RWPE2 (cell line): Measurements from ENCODE around the gene TMEM108.
A peak's percentile ranks its signal among the peaks of the same experiment; 100 is the strongest.

Experiments used
- ATAC-seq: fragments of 200-7000 bp; cut with Tn5 transposase; 3 replicates; pipeline ENCODE4 v1.9.1; 2021; ENCODE audit warnings: low read depth
- DNase-seq: peaks from one replicate; pipeline ENCODE4 v3.0.0-alpha.2; 2020; ENCODE audit warnings: low spot score
- H3K27ac ChIP-seq: fragments of 450-650 bp; 2 replicates; pipeline ENCODE4 v1.5.1; 2017; ENCODE audit warnings: mild to moderate bottlenecking; ENCODE audit not compliant: poor library complexity, severe bottlenecking
- H3K27me3 ChIP-seq: fragments of 250-450 bp; sonication (Bioruptor Pico); 2 replicates; pipeline ENCODE4 v1.5.1; 2021; ENCODE audit warnings: mild to moderate bottlenecking, moderate library complexity; ENCODE audit not compliant: insufficient read depth, poor library complexity, severe bottlenecking
- H3K36me3 ChIP-seq: fragments of 250-450 bp; sonication (Bioruptor Pico); 2 replicates; pipeline ENCODE4 v1.5.1; 2020; ENCODE audit warnings: low read depth, mild to moderate bottlenecking, moderate library complexity
- H3K4me1 ChIP-seq: fragments of 250-450 bp; sonication (Bioruptor Pico); 2 replicates; pipeline ENCODE4 v1.5.1; 2021; ENCODE audit warnings: mild to moderate bottlenecking, moderate library complexity; ENCODE audit not compliant: insufficient read depth, poor library complexity, severe bottlenecking
- H3K4me3 ChIP-seq: fragments of 250-450 bp; sonication (Bioruptor Pico); 2 replicates; pipeline ENCODE4 v1.5.1; 2021; ENCODE audit warnings: mild to moderate bottlenecking, moderate library complexity; ENCODE audit not compliant: severe bottlenecking
- H3K9me3 ChIP-seq: fragments of 250-450 bp; sonication (Bioruptor Pico); 2 replicates; pipeline ENCODE4 v1.5.1; 2021; ENCODE audit warnings: mild to moderate bottlenecking, moderate library complexity; ENCODE audit not compliant: severe bottlenecking
- TF ChIP-seq, protein P1 (sequence below): fragments of 450-650 bp; IDR thresholded peaks from one replicate; pipeline ENCODE4 v1.5.1; 2017; ENCODE audit warnings: mild to moderate bottlenecking, moderate library complexity; ENCODE audit not compliant: poor library complexity, severe bottlenecking

The TMEM108 gene

DNA sequence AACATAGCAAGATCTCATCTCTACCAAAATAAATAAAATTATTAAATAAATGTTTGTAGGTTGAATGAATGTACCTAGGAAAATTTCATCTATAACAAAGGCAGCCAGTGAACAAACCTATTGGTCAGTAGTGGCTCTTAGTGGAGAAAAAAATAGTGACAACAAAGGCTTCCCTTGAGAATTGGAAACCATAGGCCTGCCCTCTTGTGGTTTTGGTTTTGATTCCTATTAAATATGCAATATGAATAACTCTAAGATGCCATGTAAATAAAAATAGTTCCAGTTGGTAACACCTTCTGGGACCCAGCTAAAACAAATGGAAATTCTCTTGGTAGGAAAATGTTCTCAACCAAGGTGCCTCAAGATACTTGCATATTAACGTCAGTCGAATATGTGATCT, 216.0 kb downstream of the TMEM108 start:
- Histone ChIP-seq H3K9me3 (no peaks in the 10 kb centered on the region), H3K4me3 (no peak overlapping the region), H3K4me1 (peaks cover 10% of the 10 kb centered on the region), H3K36me3 (no peaks in the 10 kb centered on the region), H3K27me3 (peaks cover 5% of the 10 kb centered on the region), H3K27ac (no peak overlapping the region)
- TF ChIP-seq, protein P1, sequence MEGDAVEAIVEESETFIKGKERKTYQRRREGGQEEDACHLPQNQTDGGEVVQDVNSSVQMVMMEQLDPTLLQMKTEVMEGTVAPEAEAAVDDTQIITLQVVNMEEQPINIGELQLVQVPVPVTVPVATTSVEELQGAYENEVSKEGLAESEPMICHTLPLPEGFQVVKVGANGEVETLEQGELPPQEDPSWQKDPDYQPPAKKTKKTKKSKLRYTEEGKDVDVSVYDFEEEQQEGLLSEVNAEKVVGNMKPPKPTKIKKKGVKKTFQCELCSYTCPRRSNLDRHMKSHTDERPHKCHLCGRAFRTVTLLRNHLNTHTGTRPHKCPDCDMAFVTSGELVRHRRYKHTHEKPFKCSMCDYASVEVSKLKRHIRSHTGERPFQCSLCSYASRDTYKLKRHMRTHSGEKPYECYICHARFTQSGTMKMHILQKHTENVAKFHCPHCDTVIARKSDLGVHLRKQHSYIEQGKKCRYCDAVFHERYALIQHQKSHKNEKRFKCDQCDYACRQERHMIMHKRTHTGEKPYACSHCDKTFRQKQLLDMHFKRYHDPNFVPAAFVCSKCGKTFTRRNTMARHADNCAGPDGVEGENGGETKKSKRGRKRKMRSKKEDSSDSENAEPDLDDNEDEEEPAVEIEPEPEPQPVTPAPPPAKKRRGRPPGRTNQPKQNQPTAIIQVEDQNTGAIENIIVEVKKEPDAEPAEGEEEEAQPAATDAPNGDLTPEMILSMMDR = no peak
- DNase-seq = no peak
- ATAC-seq = no peak

DNA sequence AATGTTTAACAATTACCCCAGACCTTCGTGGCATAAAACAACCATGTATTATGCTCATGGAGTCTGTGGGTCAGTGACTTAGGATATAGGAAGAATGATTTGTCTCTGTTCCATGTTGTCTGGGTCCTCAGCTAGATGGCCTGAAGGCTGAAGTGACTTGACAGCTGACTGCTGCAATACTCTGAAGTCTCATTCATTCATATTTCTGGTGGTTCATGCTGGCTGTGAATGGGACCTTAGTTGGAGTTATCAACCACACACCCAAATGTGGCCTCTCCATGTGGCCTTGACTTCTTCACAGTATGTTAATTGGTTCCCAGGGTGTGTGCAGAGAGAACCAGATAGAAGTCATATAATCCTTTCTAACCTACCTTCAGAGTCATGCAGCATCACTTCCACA, 216.5 kb downstream of the TMEM108 start:
- Histone ChIP-seq H3K9me3 (no peaks in the 10 kb centered on the region), H3K27me3 (peaks cover 5% of the 10 kb centered on the region), H3K27ac (no peak overlapping the region), H3K4me3 (no peak overlapping the region), H3K4me1 (peaks cover 10% of the 10 kb centered on the region), H3K36me3 (no peaks in the 10 kb centered on the region)
- TF ChIP-seq, protein P1 = no peak
- no peak for ATAC-seq
- no peak for DNase-seq

DNA sequence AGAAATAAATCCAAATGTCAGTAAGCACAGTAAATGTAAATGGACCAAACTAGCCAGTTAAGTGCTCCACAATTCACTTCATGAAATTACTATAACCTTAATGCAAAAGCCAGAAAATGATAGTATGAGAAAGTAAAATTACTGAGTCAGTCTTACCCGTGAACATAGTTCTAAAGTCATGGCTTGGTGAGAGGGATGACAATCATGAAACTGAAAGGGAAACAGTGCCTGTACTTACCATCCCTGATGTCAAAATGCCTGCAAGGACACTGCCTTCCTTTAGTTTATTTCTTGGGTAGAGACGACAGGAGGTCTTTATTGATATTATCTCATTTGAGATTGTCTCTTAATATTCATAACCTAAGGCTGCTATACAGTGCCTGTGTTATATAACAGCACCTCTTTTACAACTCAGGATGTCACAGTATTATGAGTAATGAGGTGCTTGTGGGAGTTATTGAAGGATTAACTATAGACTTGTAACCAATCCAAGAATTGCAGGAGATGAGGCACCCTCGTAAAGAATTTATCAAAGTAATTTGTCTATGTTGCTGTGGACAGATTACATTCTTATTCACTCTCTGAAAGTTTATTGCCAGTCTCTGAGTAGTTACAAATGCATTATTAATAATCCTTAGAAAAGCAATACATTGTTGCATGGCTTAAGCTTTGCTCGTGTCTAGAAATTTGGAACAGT, 218.7 kb downstream of the TMEM108 start:
- no peak overlapping the region for H3K4me3 ChIP-seq
- no peaks in the 10 kb centered on the region for H3K27me3 ChIP-seq
- no peaks in the 10 kb centered on the region for H3K9me3 ChIP-seq
- DNase-seq (no peak), ATAC-seq (peak; percentile 80)
- H3K27ac ChIP-seq = no peak overlapping the region
- TF ChIP-seq, protein P1 = no peak
- H3K4me1 ChIP-seq = peaks cover 10% of the 10 kb centered on the region
- no peaks in the 10 kb centered on the region for H3K36me3 ChIP-seq

DNA sequence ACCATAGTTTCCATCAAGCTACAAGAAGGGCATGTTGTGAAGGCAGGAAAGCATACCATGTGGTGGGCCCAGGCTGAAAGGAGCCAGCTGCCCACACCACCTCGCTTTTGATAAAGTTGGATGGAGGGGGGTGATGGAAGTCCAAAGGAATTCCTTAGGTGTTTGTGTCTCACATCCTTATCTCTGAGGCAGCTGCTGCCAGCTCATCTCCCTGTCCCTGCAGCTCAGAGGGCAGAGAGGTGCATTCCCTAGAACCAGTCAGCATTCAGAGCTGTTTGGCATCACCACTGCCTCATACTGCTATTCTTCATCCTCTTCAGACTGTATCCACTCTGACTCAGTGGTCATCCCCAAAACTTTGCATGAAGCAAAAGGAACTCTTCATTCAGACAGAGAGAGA, 220.2 kb downstream of the TMEM108 start:
- DNase-seq (no peak), ATAC-seq (peak; percentile 61; the same call in 2 of the 3 replicates)
- H3K36me3 ChIP-seq = no peaks in the 10 kb centered on the region
- peaks cover under 1% of the 10 kb centered on the region for H3K27me3 ChIP-seq
- H3K4me1 ChIP-seq = peaks cover 10% of the 10 kb centered on the region
- no peak overlapping the region for H3K27ac ChIP-seq
- H3K4me3 ChIP-seq = no peak overlapping the region
- no peaks in the 10 kb centered on the region for H3K9me3 ChIP-seq
- TF ChIP-seq, protein P1 = no peak

DNA sequence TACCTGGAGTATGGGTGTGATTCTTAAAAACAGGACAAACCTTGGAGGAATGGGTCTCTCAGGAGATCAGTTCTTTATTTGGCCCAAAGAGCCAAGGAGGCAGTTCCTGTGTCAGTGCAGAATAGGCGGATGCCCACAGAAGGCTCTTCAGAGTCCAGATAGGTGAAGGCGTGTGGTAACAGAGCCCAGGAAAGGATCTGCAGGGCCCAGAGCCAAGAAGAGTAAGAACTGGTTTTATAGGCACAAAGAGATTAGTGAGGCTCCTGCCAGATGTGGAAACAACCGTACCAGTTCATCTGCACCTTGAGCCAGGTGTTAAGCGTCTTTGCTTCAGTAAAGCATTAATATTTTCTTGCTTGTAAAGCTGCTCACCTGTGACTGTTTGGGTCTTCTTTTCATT, 221.6 kb downstream of the TMEM108 start:
- peaks cover 7% of the 10 kb centered on the region for H3K27me3 ChIP-seq
- TF ChIP-seq, protein P1 = no peak
- peaks cover 10% of the 10 kb centered on the region for H3K4me1 ChIP-seq
- no peak overlapping the region for H3K4me3 ChIP-seq
- ATAC-seq (peak; percentile 68), DNase-seq (no peak)
- H3K27ac ChIP-seq = no peak overlapping the region
- no peaks in the 10 kb centered on the region for H3K36me3 ChIP-seq
- H3K9me3 ChIP-seq = no peaks in the 10 kb centered on the region
